H9 (cell line): ENCODE measurements around the gene SOX30. TPM values are rescaled to one million over a fixed set of nuclear protein-coding genes. Genes with fewer than 3 reads are reported as not detected.

Experiments
- DNase-seq: peaks from one replicate; pipeline ENCODE4 v3.0.0-alpha.2; 2017
- H2AFZ ChIP-seq: one replicate; pipeline ENCODE4 v1.6.1; 2013; ENCODE audit warnings: mild to moderate bottlenecking, low read length, control low read depth, moderate library complexity
- H2AK5ac ChIP-seq: 2 replicates; pipeline ENCODE4 v1.6.1; 2013; ENCODE audit warnings: low read length, control low read depth, mixed read lengths; ENCODE audit not compliant: insufficient read length
- H2BK120ac ChIP-seq: one replicate; pipeline ENCODE4 v1.6.1; 2013; ENCODE audit warnings: low read depth, mild to moderate bottlenecking, low read length, control low read depth, inconsistent platforms; ENCODE audit not compliant: poor library complexity, severe bottlenecking
- H2BK12ac ChIP-seq: 2 replicates; pipeline ENCODE4 v1.6.1; 2013; ENCODE audit warnings: low read length, control low read depth, mixed read lengths, low read depth; ENCODE audit not compliant: insufficient read length
- H2BK15ac ChIP-seq: 2 replicates; pipeline ENCODE4 v1.6.1; 2013; ENCODE audit warnings: low read depth, low read length, control low read depth
- H2BK20ac ChIP-seq: one replicate; pipeline ENCODE4 v1.6.1; 2013; ENCODE audit warnings: low read depth, mild to moderate bottlenecking, low read length, control low read depth, inconsistent platforms; ENCODE audit not compliant: poor library complexity, severe bottlenecking
- H2BK5ac ChIP-seq: 2 replicates; pipeline ENCODE4 v1.6.1; 2013; ENCODE audit warnings: low read length, control low read depth, mixed read lengths; ENCODE audit not compliant: insufficient read length
- H3K14ac ChIP-seq: 2 replicates; pipeline ENCODE4 v1.6.1; 2013; ENCODE audit warnings: low read length, control low read depth; ENCODE audit not compliant: insufficient read depth
- H3K18ac ChIP-seq: 2 replicates; pipeline ENCODE4 v1.6.1; 2013; ENCODE audit warnings: low read depth, mild to moderate bottlenecking, mixed read lengths, low read length, control low read depth; ENCODE audit not compliant: insufficient read length
- H3K23ac ChIP-seq: 2 replicates; pipeline ENCODE4 v1.6.1; 2013; ENCODE audit warnings: low read length, control low read depth, mixed read lengths, low read depth; ENCODE audit not compliant: insufficient read length
- H3K23me2 ChIP-seq: 2 replicates; pipeline ENCODE4 v1.6.1; 2013; ENCODE audit warnings: low read depth, mild to moderate bottlenecking, mixed read lengths, low read length, control low read depth; ENCODE audit not compliant: insufficient read length, poor library complexity, severe bottlenecking
- H3K27ac ChIP-seq: 2 replicates; pipeline ENCODE4 v1.5.1; 2013; ENCODE audit warnings: low read length, control low read depth, mixed read lengths, low read depth; ENCODE audit not compliant: insufficient read length
- H3K27me3 ChIP-seq: 2 replicates; pipeline ENCODE4 v1.6.1; 2013; ENCODE audit warnings: low read length, control low read depth, inconsistent platforms; ENCODE audit not compliant: insufficient read depth
- H3K4ac ChIP-seq: 2 replicates; pipeline ENCODE4 v1.6.1; 2013; ENCODE audit warnings: low read depth, mild to moderate bottlenecking, control low read depth, inconsistent platforms, low read length, moderate library complexity
- H3K4me1 ChIP-seq: 2 replicates; pipeline ENCODE4 v1.6.1; 2013; ENCODE audit warnings: low read length, control low read depth, inconsistent platforms; ENCODE audit not compliant: insufficient read depth
- H3K4me2 ChIP-seq: 2 replicates; pipeline ENCODE4 v1.6.1; 2013; ENCODE audit warnings: low read length, control low read depth, mixed read lengths; ENCODE audit not compliant: insufficient read length, insufficient read depth
- H3K56ac ChIP-seq: 2 replicates; pipeline ENCODE4 v1.6.1; 2013; ENCODE audit warnings: low read depth, mild to moderate bottlenecking, mixed read lengths, low read length, control low read depth; ENCODE audit not compliant: insufficient read length
- H3K79me1 ChIP-seq: 2 replicates; pipeline ENCODE4 v1.6.1; 2013; ENCODE audit warnings: low read depth, mild to moderate bottlenecking, moderate library complexity, low read length, control low read depth, inconsistent platforms; ENCODE audit not compliant: insufficient read depth, poor library complexity, severe bottlenecking
- H3K79me2 ChIP-seq: 2 replicates; pipeline ENCODE4 v1.6.1; 2013; ENCODE audit warnings: low read length, control low read depth, inconsistent platforms; ENCODE audit not compliant: insufficient read depth
- H3K9ac ChIP-seq: 2 replicates; pipeline ENCODE4 v1.6.1; 2013; ENCODE audit warnings: low read length, control low read depth, mixed read lengths; ENCODE audit not compliant: insufficient read length; ENCODE audit errors: extremely low read depth
- H3K9me3 ChIP-seq: one replicate; pipeline ENCODE4 v1.6.1; 2013; ENCODE audit warnings: low read depth, low read length, inconsistent platforms; ENCODE audit not compliant: control insufficient read depth
- H3T11ph ChIP-seq: one replicate; pipeline ENCODE4 v1.6.1; 2013; ENCODE audit warnings: mild to moderate bottlenecking, low read length, control low read depth, inconsistent platforms
- H4K20me1 ChIP-seq: one replicate; pipeline ENCODE4 v1.6.1; 2013; ENCODE audit not compliant: control insufficient read depth, insufficient read length, insufficient read depth
- H4K5ac ChIP-seq: 2 replicates; pipeline ENCODE4 v1.6.1; 2013; ENCODE audit warnings: low read depth, mild to moderate bottlenecking, mixed read lengths, low read length, control low read depth; ENCODE audit not compliant: insufficient read length
- H4K8ac ChIP-seq: replicated peaks from 2 replicates; pipeline ENCODE4 v1.6.1; 2013; ENCODE audit warnings: low read length, control low read depth, mixed read lengths, low read depth; ENCODE audit not compliant: insufficient read length
- H4K91ac ChIP-seq: 2 replicates; pipeline ENCODE4 v1.6.1; 2013; ENCODE audit warnings: low read depth, mild to moderate bottlenecking, moderate library complexity, mixed read lengths, low read length, control low read depth; ENCODE audit not compliant: insufficient read length
- H3K27ac Mint-ChIP-seq, 3 experiments: 2 replicates in 2 of 3; 3 replicates in 1 of 3; pipeline ENCODE4 v1.8.0; 2020 to 2021; ENCODE audit warnings: mixed read lengths in 3 of 3, mild to moderate bottlenecking in 1 of 3, moderate library complexity in 1 of 3
- H3K27me3 Mint-ChIP-seq: 2 replicates; pipeline ENCODE4 v1.8.0; 2021; ENCODE audit warnings: low read depth, mild to moderate bottlenecking, moderate library complexity, mixed read lengths
- H3K36me3 Mint-ChIP-seq, 3 experiments: 2 replicates in 2 of 3; 3 replicates in 1 of 3; pipeline ENCODE4 v1.8.0; 2020 to 2021; ENCODE audit warnings: low read depth in 3 of 3, mixed read lengths in 3 of 3; ENCODE audit not compliant: insufficient read depth in 1 of 3
- H3K4me1 Mint-ChIP-seq, 2 experiments: 2 replicates each; pipeline ENCODE4 v1.8.0; 2020; ENCODE audit warnings: mixed read lengths in 2 of 2
- H3K4me3 Mint-ChIP-seq, 2 experiments: 2 replicates in 1 of 2; 3 replicates in 1 of 2; pipeline ENCODE4 v1.8.0; 2020 to 2021; ENCODE audit warnings: mild to moderate bottlenecking in 2 of 2, mixed read lengths in 2 of 2, moderate library complexity in 1 of 2
- H3K9me3 Mint-ChIP-seq, 2 experiments: 2 replicates in 1 of 2; 3 replicates in 1 of 2; pipeline ENCODE4 v1.8.0; 2020; ENCODE audit warnings: mild to moderate bottlenecking in 2 of 2, mixed read lengths in 2 of 2, moderate library complexity in 1 of 2
- CTCF ChIP-seq: fragments of 200-600 bp; sonication (generic); conservative IDR thresholded peaks from 3 replicates; pipeline ENCODE4 v1.8.0; 2021; ENCODE audit warnings: antibody characterized with exemption, mild to moderate bottlenecking
- total RNA-seq: library from RNA; stranded (reverse); gene quantifications from 2 replicates; pipeline ENCODE4 v1.2.1, GENCODE V29; 2021

The SOX30 gene
- total RNA-seq, 1 experiment from 2014 or later, result not detected

GRCh38 chr5:157620776-157621175, 31.5 kb downstream of the SOX30 start:
- H3K4me3 Mint-ChIP-seq, result no peak overlapping the region

More at GRCh38 chr5:157620776-157621175, 31.5 kb downstream of the SOX30 start:
- Histone ChIP-seq H4K91ac (no peak overlapping the region), H4K20me1 (no peaks in the 10 kb centered on the region), H3K9ac (no peak overlapping the region), H3K9me3 (no peaks in the 10 kb centered on the region), H2AK5ac (no peak overlapping the region), H3K4me2 (no peak overlapping the region), H3K27me3 (no peaks in the 10 kb centered on the region), H3K4ac (no peak overlapping the region), H2BK15ac (no peak overlapping the region), H4K5ac (no peak overlapping the region), H2BK20ac (no peak overlapping the region), H3K23me2 (no peaks in the 10 kb centered on the region), H3K4me1 (no peaks in the 10 kb centered on the region), H2AFZ (no peak overlapping the region), H2BK120ac (no peak overlapping the region), H2BK5ac (no peak overlapping the region), H3K18ac (no peak overlapping the region), H4K8ac (no peak overlapping the region), H3K79me2 (no peaks in the 10 kb centered on the region), H3K79me1 (no peaks in the 10 kb centered on the region), H3K27ac (no peak overlapping the region), H3T11ph (no peak overlapping the region), H3K14ac (no peak overlapping the region), H3K56ac (no peak overlapping the region), H3K23ac (no peak overlapping the region), H2BK12ac (no peak overlapping the region)
- Mint-ChIP-seq H3K27ac (no peak overlapping the region), H3K27me3 (no peaks in the 10 kb centered on the region; the same call in none of the 2 replicates), H3K36me3 (no peaks in the 10 kb centered on the region), H3K4me1 (no peaks in the 10 kb centered on the region), H3K9me3 (peaks cover 2 to 13% of the 10 kb centered on the region in 2 experiments; a peak in 2 of 5 replicates)
- no peak for DNase-seq
- no peak for TF ChIP-seq CTCF
